GM18873 (cell line): Measurements from ENCODE around the gene PTMA.
"Not testable (repeated sequence)": the region's sequence is repeated elsewhere in the genome, so short reads cannot be mapped to it uniquely, and the experiment has no call there.

ENCODE experiments used
- ATAC-seq: cut with Tn5 transposase; IDR thresholded peaks from one replicate; pipeline ENCODE4 v1.9.1; 2021; ENCODE audit warnings: mild to moderate bottlenecking, moderate library complexity, moderate number of reproducible peaks; ENCODE audit not compliant: unreplicated experiment, low FRiP score

PTMA gene

GRCh38 chr2:231749016-231749415, 40.7 kb downstream of the PTMA start:
- ATAC-seq = not testable (repeated sequence)

DNA sequence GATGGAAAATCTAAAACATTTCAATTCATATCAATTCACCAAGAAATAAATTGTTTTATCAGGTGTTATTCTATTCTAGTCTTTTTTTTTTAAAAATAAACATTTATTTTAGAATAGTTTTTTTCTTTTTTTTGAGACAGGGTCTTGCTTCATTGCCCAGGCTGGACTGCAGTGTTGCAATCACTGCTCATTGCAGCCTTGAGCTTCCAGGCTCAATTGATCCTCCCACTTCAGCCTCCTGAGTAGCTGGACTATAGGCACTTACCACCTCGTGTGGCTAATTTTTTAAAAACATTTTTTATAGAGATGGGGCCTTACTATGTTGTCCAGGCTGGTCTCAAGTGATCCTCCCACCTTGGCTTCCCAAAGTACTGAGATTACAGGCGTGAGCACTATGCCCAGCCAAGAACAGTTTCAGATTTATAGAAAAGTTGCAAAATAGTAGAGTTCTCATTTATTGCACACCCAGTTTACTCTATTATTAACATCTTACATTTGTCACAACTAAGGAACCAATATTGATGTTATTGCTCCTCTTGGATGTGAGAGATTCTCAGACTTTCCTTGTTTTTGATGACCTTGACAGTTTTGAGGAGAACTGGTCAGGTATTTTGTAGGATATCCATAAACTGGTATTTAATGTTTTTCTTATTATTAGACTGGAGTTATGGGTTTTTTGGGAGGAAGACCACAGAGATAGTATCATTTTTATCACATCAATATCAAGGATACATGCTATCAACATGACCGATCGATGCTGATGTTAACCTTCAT, 42.9 kb downstream of the PTMA start:
- ATAC-seq = no peak

DNA sequence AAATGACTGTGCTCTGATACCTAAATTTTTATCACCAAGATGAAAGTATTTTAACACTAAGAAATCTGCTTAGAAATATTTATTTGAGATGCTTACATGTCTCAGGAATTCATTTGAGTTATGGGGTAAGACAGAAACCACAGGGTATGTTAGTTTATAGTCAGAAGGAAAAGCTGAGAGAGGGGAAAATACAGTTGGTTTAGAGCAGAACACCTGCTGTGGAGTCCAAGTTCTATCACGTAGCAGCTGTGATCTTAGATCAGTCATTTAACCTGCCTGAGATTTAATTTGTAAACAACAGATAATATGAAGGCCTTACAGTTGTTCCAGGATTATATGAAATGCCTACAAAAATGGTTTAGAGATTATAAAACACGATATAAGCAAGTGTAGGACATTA, 43.7 kb downstream of the PTMA start:
- ATAC-seq = no peak

DNA sequence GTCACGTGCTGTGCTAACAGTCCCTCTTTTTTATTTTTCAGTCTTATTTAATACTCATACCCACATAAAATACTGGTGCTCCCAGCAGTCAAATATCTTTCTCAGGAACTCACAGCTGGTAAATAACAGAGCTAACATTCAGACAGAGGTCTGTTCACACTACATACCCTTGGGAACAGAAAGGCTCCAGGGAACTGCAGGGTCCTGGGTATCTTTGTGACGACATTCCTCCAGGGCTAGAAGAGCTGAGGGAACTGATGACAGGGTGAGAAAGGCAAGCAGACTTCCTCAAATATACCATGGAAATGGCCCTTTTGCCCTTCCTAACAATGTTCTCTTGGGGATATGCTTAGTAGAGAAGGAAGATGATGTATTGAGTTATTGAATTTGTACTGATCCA, 53.4 kb downstream of the PTMA start:
- no peak for ATAC-seq
